ENCODE data around the gene SPTSSB.
A peak's percentile ranks its signal among the peaks of the same experiment; 100 is the strongest.

Gene SPTSSB

DNA sequence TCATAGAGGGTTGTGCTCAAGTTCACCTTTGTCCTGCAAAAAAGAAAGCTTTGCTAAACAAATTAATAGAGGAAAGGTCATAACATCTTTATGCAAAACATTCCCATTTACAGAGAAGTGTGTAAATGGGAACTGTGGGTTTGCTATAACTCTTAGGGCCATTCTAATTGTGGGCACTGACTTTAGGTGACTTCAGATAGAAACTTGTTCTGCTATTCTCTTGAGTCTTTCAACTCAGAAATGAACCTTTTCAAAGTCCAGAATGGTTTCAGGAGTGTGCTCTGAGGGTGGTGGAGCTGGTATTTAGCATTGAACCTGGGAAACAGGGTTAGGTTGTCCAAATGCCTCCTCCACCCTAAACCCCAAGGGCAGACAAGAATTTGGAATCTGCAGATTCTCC lies 34.0 kb downstream of the SPTSSB start:
- no peak for DNase-seq

- DNase-seq = no peak
Observed at GRCh38 chr3:161336661-161337060, 34.7 kb downstream of the SPTSSB start.

DNA sequence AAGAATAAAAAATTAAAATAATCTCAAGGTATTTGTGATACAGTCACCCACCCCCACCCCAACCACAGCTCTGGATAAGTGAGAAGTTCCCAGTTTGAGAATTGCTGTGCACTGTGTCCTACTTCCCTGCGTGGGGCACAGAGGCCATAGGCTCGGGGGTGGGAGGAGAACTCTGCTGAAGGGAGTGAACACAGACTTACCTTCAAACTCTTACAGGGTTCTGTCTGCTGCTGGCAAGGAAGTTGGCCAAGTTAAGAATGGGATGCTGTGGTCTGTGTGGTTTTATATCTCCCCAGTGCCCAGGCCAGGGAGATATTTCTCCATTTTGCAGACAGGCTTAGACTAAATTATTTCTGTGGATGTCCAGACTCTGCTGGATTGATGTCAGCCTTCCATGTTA lies 37.6 kb downstream of the SPTSSB start:
- no peak for DNase-seq

GRCh38 chr3:161332792-161333191 lies 38.5 kb downstream of the SPTSSB start:
- no peak for DNase-seq

DNA sequence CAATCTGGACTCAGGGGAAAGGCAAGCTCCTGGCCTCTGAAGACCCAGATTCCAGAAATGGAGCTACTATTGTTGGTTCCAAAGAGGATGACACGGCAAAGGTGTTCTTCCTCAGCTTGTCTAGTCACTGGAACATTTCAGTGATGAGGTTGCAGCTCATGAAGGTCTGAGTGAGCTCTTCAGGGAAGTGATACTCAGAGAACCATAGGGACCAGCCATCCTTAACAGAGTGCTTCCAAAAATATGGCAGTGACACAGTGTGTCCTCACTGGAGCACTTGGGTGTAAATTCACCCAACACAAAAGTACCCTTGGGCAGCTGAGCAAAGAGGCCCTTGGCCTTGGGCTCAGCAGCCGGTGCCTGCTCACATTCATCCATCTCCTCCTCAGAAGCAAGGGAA lies 46.3 kb downstream of the SPTSSB start:
- DNase-seq = peak; percentile 59

GRCh38 chr3:161323926-161324621 lies 47.2 kb downstream of the SPTSSB start:
- DNase-seq = no peak

GRCh38 chr3:161322781-161323568 lies 48.3 kb downstream of the SPTSSB start:
- no peak for DNase-seq

- no peak for DNase-seq
Observed at GRCh38 chr3:161320837-161321236, 50.5 kb downstream of the SPTSSB start.

- no peak for DNase-seq
Observed at GRCh38 chr3:161319867-161320266, 51.5 kb downstream of the SPTSSB start.

DNA sequence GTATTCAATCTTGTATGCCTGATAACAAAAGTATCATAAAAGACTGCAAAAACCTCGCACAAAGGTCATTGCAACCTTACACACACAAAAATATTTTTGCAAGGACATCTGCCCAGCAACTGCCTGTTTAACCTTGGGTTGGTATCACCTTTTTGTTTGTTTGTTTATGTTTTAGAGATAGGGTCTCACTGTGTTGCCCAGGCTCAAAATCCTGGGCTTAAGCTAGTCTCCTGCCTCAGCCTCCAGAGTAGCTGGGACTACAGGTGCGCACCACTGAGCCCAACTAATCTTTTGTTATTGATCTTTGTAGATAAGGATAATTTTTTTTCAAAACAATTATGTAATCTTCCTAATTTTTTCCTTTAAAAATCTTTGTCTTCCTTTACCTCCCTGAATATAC lies 54.2 kb downstream of the SPTSSB start:
- DNase-seq = no peak

DNA sequence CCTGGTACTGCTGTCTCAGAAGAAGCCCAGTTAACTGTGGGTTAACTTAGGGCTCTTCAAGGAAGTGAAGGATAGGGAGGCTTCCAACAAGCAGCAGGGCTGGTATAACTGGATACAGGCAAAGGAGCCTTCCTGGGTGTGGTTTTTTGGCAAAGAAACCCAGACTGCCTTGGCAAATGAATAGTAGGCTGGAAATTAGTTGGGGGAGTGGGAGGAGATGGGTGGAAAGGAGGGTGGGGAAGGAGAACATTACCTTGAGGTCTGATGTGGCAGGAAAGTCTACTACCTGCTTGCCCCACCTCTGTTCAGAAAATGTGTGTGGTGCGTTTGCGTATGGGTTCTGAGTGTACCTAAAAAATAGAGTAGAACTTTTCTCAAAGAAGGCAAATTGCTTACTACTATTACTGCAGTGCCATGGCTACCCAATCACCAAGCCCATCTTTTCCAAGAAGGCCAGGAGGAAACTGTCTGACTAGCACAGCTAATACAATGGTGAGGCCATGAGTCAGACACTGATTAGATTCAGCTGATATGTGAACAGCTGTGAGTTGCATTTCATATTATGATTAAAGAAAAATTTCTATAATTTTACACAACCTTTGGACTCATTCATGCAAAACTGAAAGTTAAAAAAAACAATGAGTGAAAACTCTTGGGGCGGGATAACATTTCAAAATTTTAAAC lies 55.2 kb downstream of the SPTSSB start:
- DNase-seq = no peak

- DNase-seq = no peak
Observed at GRCh38 chr3:161314836-161315395, 56.4 kb downstream of the SPTSSB start.

- DNase-seq = no peak
Observed at GRCh38 chr3:161310649-161311423, 60.5 kb downstream of the SPTSSB start.

DNA sequence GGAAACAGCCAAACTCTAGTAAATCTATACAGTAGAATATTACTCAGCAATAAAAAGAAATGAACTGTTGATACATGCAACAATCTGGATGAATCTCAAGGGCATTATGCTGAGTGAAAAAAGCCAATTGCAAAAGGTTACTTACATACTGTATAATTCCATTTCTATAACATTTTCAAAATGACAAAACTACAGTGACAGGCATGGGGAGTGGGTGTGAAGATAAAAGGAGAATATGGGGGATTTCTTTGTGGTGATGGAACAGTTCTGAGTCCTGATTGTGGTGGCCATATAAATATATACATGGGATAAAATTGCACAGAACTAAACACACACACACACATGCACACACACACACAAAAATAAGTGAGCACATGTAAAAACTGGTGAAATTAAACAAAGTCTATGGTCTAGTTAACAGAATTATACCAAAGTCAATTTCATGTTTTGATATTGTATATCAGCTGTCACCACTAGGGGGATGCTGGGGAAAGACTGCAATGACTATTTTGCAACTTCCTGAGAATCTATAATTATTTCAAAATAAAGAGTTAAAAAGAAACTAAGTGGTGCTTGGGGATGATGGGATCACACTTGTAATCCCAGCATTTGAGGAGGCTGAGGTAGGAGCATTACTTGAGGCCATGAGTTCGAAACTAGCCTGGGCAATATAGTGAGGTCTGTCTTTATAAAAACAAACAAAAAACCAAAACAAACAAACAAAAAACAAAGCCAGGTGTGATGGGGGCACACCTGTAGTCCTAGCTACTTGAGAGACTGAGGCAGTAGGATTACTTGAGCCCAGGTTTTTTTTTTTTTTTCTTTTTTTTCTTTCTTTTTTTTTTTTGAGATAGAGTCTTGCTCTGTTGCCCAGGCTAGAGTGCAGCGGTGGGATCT lies 66.0 kb downstream of the SPTSSB start:
- no peak for DNase-seq

DNA sequence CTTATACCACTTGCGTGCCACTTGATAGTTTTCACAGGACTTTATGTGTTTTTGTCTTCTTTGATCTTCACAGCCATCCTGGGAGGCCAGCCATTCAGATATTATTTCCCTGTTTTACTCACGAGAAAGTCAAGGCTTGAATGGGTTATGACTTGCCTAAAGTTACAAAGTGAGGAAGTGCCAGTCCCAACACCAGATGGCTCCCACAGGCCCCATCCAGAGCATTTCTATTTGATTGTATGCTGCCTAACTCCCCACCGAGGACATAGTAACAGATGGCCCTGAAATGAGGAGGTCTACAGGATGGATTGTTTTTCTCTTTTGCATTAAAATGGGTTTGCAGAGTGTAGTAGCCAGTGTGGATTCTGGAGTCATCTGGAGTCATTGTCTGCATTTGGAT lies 74.5 kb downstream of the SPTSSB start:
- DNase-seq = no peak

GRCh38 chr3:161295325-161295724 lies 76.0 kb downstream of the SPTSSB start:
- no peak for DNase-seq
